ENCODE measurements around the gene RAP1GAP2.
A peak's percentile ranks its signal among the peaks of the same experiment; 100 is the strongest.

RAP1GAP2 gene

DNA sequence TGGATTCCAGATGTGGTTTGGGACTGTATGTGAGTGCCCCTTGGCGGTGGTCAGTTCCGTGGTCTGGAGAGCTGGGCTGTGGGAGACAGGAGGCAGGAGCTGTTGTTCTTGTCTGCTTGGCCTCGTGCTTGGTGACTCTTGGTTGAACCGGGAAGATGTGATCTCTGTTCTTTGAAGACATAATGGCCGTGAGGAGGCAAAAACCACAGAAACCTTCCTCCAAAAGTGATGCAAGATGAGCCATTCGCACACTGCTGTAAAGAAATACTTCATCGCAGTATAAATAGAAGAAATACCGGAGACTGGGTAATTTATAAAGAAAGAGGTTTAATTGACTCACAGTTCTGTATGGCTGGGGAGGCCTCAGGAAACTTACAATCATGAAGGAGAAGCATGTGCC, 128.8 kb downstream of the RAP1GAP2 start:
- FAIRE-seq (no peak), DNase-seq (ENCODE audit: insufficient read length, low spot score) (no peak)
- TF ChIP-seq CTCF (IDR thresholded peaks at IDR 0.05; ENCODE audit: insufficient read depth, missing control alignments): no peak

GRCh38 chr17:2926019-2926650, 129.9 kb downstream of the RAP1GAP2 start:
- FAIRE-seq: no peak
- no peak for TF ChIP-seq CTCF (IDR thresholded peaks at IDR 0.05; ENCODE audit: insufficient read depth, missing control alignments)
- DNase-seq (ENCODE audit: insufficient read length, low spot score): no peak

DNA sequence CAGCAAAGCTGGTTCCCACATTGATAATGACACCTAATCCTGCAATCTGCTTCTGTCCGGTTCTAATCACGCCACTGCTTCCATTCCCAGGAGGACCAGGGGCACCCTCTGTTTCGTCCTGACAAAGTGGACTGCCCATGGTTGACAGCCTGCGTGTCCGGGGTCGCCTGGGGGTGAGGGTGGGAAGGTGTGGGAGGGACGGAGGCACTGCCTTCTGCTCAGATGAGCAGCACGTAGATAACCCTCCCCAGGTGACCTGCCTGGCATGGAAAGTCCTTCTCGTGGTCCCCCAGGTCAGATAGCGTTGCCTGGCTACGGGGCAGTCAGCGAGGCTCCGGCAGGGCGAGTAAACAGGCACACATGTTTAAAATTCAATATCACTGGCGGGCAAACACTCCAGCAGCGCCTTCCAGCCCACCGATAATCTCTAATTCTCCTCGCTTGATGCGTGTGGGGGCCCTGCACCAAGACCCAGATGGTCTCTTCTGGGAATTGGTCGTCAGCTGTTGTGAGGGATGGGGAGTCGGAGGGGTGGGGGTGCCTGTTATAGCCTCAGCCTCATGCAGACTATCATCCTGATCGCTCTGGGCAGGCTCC, 132.2 kb downstream of the RAP1GAP2 start:
- peak; percentile 69 for DNase-seq (ENCODE audit: insufficient read length, low spot score)
- peak; percentile 63 for FAIRE-seq
- TF ChIP-seq CTCF (IDR thresholded peaks at IDR 0.05; ENCODE audit: insufficient read depth, missing control alignments): no peak

- TF ChIP-seq CTCF (IDR thresholded peaks at IDR 0.05; ENCODE audit: insufficient read depth, missing control alignments): peak; percentile 42
- peak; percentile 84 for DNase-seq (ENCODE audit: insufficient read length, low spot score)
- FAIRE-seq: no peak
These were observed 133.8 kb downstream of the RAP1GAP2 start for GRCh38 chr17:2929881-2930533.

DNA sequence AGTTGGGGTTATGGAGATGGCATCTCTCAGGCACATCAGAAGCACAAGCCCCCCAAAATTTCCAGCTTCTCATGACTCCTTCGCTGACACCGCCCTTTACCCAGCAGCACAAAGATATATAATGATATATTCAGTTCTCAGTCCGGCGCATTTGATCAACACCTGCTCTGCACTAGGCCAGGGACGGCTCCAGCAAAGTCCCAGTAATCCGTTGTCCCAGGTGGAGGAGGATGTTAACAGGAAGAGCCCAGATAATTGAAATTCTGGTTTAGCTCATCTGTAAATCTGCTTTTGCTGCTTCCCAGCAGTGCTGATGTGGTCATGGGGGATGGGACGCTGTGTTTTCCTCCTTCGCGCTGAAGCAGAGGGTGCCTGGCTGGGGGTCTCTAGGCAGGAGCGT, 135.6 kb downstream of the RAP1GAP2 start:
- DNase-seq (ENCODE audit: insufficient read length, low spot score): no peak
- FAIRE-seq: no peak
- TF ChIP-seq CTCF (IDR thresholded peaks at IDR 0.05; ENCODE audit: insufficient read depth, missing control alignments): no peak

DNA sequence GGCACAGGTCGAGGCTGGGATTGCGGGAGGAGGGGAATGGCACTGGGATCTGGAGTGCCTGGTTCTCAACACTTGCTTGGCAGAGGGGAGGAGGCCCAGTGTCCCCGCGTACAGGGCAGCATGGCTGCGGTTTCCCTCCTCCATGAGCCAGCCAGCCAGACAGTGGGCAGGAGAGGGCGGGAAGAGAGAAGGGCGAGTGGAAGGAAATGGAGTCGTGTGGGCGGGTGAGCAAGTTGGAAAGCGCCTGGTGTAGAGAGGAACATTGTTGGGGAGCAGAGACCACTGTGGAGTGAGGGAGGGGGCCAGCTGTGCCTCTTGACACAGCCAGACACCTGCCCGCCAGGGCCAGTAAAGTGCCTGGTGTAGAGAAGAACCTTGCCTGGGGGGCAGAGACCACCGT, 136.7 kb downstream of the RAP1GAP2 start:
- no peak for FAIRE-seq

More for the DNA sequence above, 136.7 kb downstream of the RAP1GAP2 start:
- no peak for DNase-seq (ENCODE audit: insufficient read length, low spot score)
- TF ChIP-seq CTCF (IDR thresholded peaks at IDR 0.05; ENCODE audit: insufficient read depth, missing control alignments): no peak
